Upper lobe of right lung (tissue), 1 donor: ENCODE measurements around the gene OSBPL2. TPM values are rescaled to one million over a fixed set of nuclear protein-coding genes. Genes with fewer than 3 reads are reported as not detected.

Source experiments
- ATAC-seq: fragments of 200-7000 bp; cut with Tn5 transposase; one replicate; pipeline ENCODE4 v1.9.1; 2020; ENCODE audit warnings: mild to moderate bottlenecking, moderate library complexity
- DNase-seq: peaks from one replicate; pipeline ENCODE4 v3.0.0-alpha.2; 2020
- H3K27ac ChIP-seq: fragments of 200-600 bp; one replicate; pipeline ENCODE4 v1.8.0; 2022
- H3K27me3 ChIP-seq: fragments of 200-600 bp; one replicate; pipeline ENCODE4 v1.8.0; 2022; ENCODE audit warnings: mild to moderate bottlenecking
- H3K36me3 ChIP-seq: fragments of 200-600 bp; one replicate; pipeline ENCODE4 v1.8.0; 2022
- H3K4me1 ChIP-seq: fragments of 200-600 bp; one replicate; pipeline ENCODE4 v1.8.0; 2022
- H3K4me3 ChIP-seq: fragments of 200-600 bp; one replicate; pipeline ENCODE4 v1.8.0; 2022; ENCODE audit warnings: mild to moderate bottlenecking
- H3K9me3 ChIP-seq: fragments of 200-600 bp; one replicate; pipeline ENCODE4 v1.8.0; 2022
- intact Hi-C: fragments of 100-400 bp; cut with DNase I; formaldehyde crosslinking; loops from one replicate; pipeline ENCODE4 v1.11.0; 2022
- total RNA-seq: library from RNA; stranded (reverse); fragmentation: NEBNext Ultra II Directional; extraction: Animal tissue kit (Norgen Biotek cat#: 25700); gene quantifications from one replicate; pipeline ENCODE4 v1.2.1, GENCODE V29; 2021
- TF ChIP-seq, protein P1 (sequence below): fragments of 200-600 bp; IDR thresholded peaks from one replicate; pipeline ENCODE4 v1.8.0; 2022; ENCODE audit warnings: antibody characterized with exemption
- donor health status: DM: no; HTN: yes; CAD: no; lungs with severe emphysema.

OSBPL2 gene
- total RNA-seq, 1 donor from 2014 or later: 52.3 TPM

- DNase-seq (no peak), ATAC-seq (peak; percentile 40)
- Histone ChIP-seq H3K27ac (no peak overlapping the region), H3K4me3 (no peak overlapping the region), H3K27me3 (no peaks in the 10 kb centered on the region), H3K4me1 (peaks cover 3% of the 10 kb centered on the region), H3K9me3 (no peaks in the 10 kb centered on the region), H3K36me3 (peaks cover 80% of the 10 kb centered on the region)
- intact Hi-C loops: no loop called here
- TF ChIP-seq, protein P1, sequence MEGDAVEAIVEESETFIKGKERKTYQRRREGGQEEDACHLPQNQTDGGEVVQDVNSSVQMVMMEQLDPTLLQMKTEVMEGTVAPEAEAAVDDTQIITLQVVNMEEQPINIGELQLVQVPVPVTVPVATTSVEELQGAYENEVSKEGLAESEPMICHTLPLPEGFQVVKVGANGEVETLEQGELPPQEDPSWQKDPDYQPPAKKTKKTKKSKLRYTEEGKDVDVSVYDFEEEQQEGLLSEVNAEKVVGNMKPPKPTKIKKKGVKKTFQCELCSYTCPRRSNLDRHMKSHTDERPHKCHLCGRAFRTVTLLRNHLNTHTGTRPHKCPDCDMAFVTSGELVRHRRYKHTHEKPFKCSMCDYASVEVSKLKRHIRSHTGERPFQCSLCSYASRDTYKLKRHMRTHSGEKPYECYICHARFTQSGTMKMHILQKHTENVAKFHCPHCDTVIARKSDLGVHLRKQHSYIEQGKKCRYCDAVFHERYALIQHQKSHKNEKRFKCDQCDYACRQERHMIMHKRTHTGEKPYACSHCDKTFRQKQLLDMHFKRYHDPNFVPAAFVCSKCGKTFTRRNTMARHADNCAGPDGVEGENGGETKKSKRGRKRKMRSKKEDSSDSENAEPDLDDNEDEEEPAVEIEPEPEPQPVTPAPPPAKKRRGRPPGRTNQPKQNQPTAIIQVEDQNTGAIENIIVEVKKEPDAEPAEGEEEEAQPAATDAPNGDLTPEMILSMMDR: no peak
Measured at GRCh38 chr20:62281161-62281933, 43.0 kb downstream of the OSBPL2 start.

GRCh38 chr20:62282103-62282502 is 43.8 kb downstream of the OSBPL2 start:
- H3K9me3 ChIP-seq: no peaks in the 10 kb centered on the region
- no peak overlapping the region for H3K27ac ChIP-seq
- no peak overlapping the region for H3K4me3 ChIP-seq
- intact Hi-C loops: no loop called here
- H3K36me3 ChIP-seq: peaks cover 81% of the 10 kb centered on the region
- peaks cover 3% of the 10 kb centered on the region for H3K4me1 ChIP-seq
- no peak for DNase-seq
- H3K27me3 ChIP-seq: no peaks in the 10 kb centered on the region
- TF ChIP-seq, protein P1: no peak
- no peak for ATAC-seq

- Histone ChIP-seq H3K9me3 (no peaks in the 10 kb centered on the region), H3K36me3 (peaks cover 87% of the 10 kb centered on the region), H3K4me3 (no peak overlapping the region), H3K27ac (peak overlapping the region; percentile 17), H3K4me1 (peaks cover 3% of the 10 kb centered on the region), H3K27me3 (no peaks in the 10 kb centered on the region)
- DNase-seq (no peak), ATAC-seq (no peak)
- TF ChIP-seq, protein P1: no peak
- intact Hi-C loops: no loop called here
Measured at GRCh38 chr20:62282877-62283503, 44.7 kb downstream of the OSBPL2 start.

- no peaks in the 10 kb centered on the region for H3K9me3 ChIP-seq
- DNase-seq (no peak), ATAC-seq (no peak)
- peaks cover 86% of the 10 kb centered on the region for H3K36me3 ChIP-seq
- peaks cover 3% of the 10 kb centered on the region for H3K4me1 ChIP-seq
- H3K4me3 ChIP-seq: no peak overlapping the region
- no peaks in the 10 kb centered on the region for H3K27me3 ChIP-seq
- H3K27ac ChIP-seq: no peak overlapping the region
- TF ChIP-seq, protein P1: no peak
- intact Hi-C loops: no loop called here
Measured at GRCh38 chr20:62284448-62284847, 46.1 kb downstream of the OSBPL2 start.

GRCh38 chr20:62285151-62285550 is 46.8 kb downstream of the OSBPL2 start:
- no peak for ATAC-seq
- H3K27ac ChIP-seq: no peak overlapping the region

More at GRCh38 chr20:62285151-62285550, 46.8 kb downstream of the OSBPL2 start:
- Histone ChIP-seq H3K4me1 (peaks cover 3% of the 10 kb centered on the region), H3K9me3 (no peaks in the 10 kb centered on the region), H3K27me3 (no peaks in the 10 kb centered on the region), H3K4me3 (no peak overlapping the region), H3K36me3 (peaks cover 86% of the 10 kb centered on the region)
- DNase-seq: no peak
- intact Hi-C loops: no loop called here
- TF ChIP-seq, protein P1: no peak
